Aorta (tissue), 5 donors: ENCODE data around the gene PRRT3. TPM values are rescaled to one million over a fixed set of nuclear protein-coding genes. Genes with fewer than 3 reads are reported as not detected.

ENCODE experiments used
- ATAC-seq: fragments of 200-7000 bp; cut with Tn5 transposase; one replicate; pipeline ENCODE4 v1.9.1; 2022; ENCODE audit warnings: moderate library complexity; ENCODE audit not compliant: low FRiP score
- DNase-seq, 2 donors: peaks; one replicate each; pipeline ENCODE4 v3.0.0-alpha.2; 2020
- H3K27ac ChIP-seq, 2 donors: one replicate each; pipeline ENCODE4 v1.5.1; 2013; ENCODE audit warnings: low read length in 2 of 2, mild to moderate bottlenecking in 2 of 2, moderate library complexity in 2 of 2, control low read depth in 1 of 2, inconsistent platforms in 1 of 2, low read depth in 1 of 2
- H3K27me3 ChIP-seq, 2 donors: one replicate each; pipeline ENCODE4 v1.6.1; 2013; ENCODE audit warnings: control low read depth in 1 of 2, low read length in 1 of 2, mild to moderate bottlenecking in 1 of 2, moderate library complexity in 1 of 2; ENCODE audit not compliant: insufficient read depth in 2 of 2, control insufficient read depth in 1 of 2
- H3K36me3 ChIP-seq, 2 donors: one replicate each; pipeline ENCODE4 v1.6.1; 2013; ENCODE audit warnings: control low read depth in 1 of 2, low read length in 1 of 2, mild to moderate bottlenecking in 1 of 2; ENCODE audit not compliant: insufficient read depth in 2 of 2, control insufficient read depth in 1 of 2
- H3K4me1 ChIP-seq, 2 donors: one replicate each; pipeline ENCODE4 v1.6.1; 2013; ENCODE audit warnings: low read length in 2 of 2, control low read depth in 1 of 2, mild to moderate bottlenecking in 1 of 2, moderate library complexity in 1 of 2; ENCODE audit not compliant: insufficient read depth in 2 of 2, control insufficient read depth in 1 of 2
- H3K4me3 ChIP-seq, 2 donors: one replicate each; pipeline ENCODE4 v1.5.1; 2013; ENCODE audit warnings: low read length in 2 of 2, control low read depth in 1 of 2, mild to moderate bottlenecking in 1 of 2
- H3K9me3 ChIP-seq: one replicate; pipeline ENCODE4 v1.6.1; 2013; ENCODE audit warnings: mild to moderate bottlenecking, low read length; ENCODE audit not compliant: control insufficient read depth
- WGBS, 2 donors: extraction: QIAGEN DNeasy Blood & Tissue Kit; methylation state at CpG; one replicate each; pipeline ENCODE4 v1.1.7; 2013; 5-methylcytosine and 5-hydroxymethylcytosine counted together
- intact Hi-C, 2 donors: fragments of 100-400 bp; cut with DNase I; formaldehyde crosslinking; loops; one replicate each; pipeline versions ENCODE4 v1.14.2 to v1.15.0; 2022
- polyA plus RNA-seq, 2 donors: library from polyadenylated mRNA; stranded (reverse); fragments of 200-250 nt; gene quantifications; one replicate each; pipeline ENCODE4 v1.2.3, GENCODE V29; 2013
- total RNA-seq, 2 donors: library from RNA; stranded (reverse); fragmentation: NEBNext Ultra II Directional; extraction: Animal tissue kit (Norgen Biotek cat#: 25700); gene quantifications; one replicate each; pipeline ENCODE4 v1.2.1, GENCODE V29; 2021
- donor health status: healthy with polysubstance abuse.
- donor health status: Bipolar disorder and iron deficiency.
- donor health status: DM: no; HTN: no; CAD: no.
- donor health status: DM: no; HTN: no; CAD: no.
- donor health status: DM: yes; HTN: yes; CAD: no.

The PRRT3 gene
- total and polyA plus RNA-seq, 4 donors: 0.25 to 2.4 (median 1.9) TPM

- Histone ChIP-seq H3K4me3 (no peak overlapping the region), H3K27me3 (no peaks in the 10 kb centered on the region), H3K4me1 (no peaks in the 10 kb centered on the region), H3K36me3 (no peaks in the 10 kb centered on the region), H3K9me3 (no peaks in the 10 kb centered on the region), H3K27ac (no peak overlapping the region)
- intact Hi-C loops: no loop called here
- ATAC-seq: no peak
- WGBS, 2 donors: 48% methylated on average over 7 of the region's 7 CpGs
- DNase-seq: peak in 1 of 2 donors; percentile 30
Observed at GRCh38 chr3:9951126-9951525, 1.1 kb downstream of the PRRT3 start.

- WGBS, 2 donors: 83 to 85% methylated on average over 9 of the region's 9 CpGs
- no peak overlapping the region for H3K4me3 ChIP-seq
- H3K27ac ChIP-seq: no peak overlapping the region
- no peaks in the 10 kb centered on the region for H3K4me1 ChIP-seq
- DNase-seq (no peak), ATAC-seq (no peak)
- no peaks in the 10 kb centered on the region for H3K27me3 ChIP-seq
- no peaks in the 10 kb centered on the region for H3K9me3 ChIP-seq
- intact Hi-C loops: loop anchor here in 1 of 2 donors (5.0 kb wide), 1 partner anchor 232 kb away; no protein-coding TSS in a partner anchor
- H3K36me3 ChIP-seq: no peaks in the 10 kb centered on the region
Observed at GRCh38 chr3:9949626-9950025, 2.6 kb downstream of the PRRT3 start.

GRCh38 chr3:9949115-9949514 is 3.1 kb downstream of the PRRT3 start:
- no peaks in the 10 kb centered on the region for H3K27me3 ChIP-seq
- ATAC-seq (no peak), DNase-seq (peak in 1 of 2 donors; percentile 69)
- no peaks in the 10 kb centered on the region for H3K36me3 ChIP-seq
- H3K9me3 ChIP-seq: no peaks in the 10 kb centered on the region
- no peak overlapping the region for H3K27ac ChIP-seq
- WGBS, 2 donors: 89 to 95% methylated on average over 7 of the region's 7 CpGs
- no peaks in the 10 kb centered on the region for H3K4me1 ChIP-seq
- H3K4me3 ChIP-seq: no peak overlapping the region
- intact Hi-C loops: loop anchor here in 1 of 2 donors (5.0 kb wide), 1 partner anchor 232 kb away; no protein-coding TSS in a partner anchor

- no peak overlapping the region for H3K4me3 ChIP-seq
- no peaks in the 10 kb centered on the region for H3K9me3 ChIP-seq
- H3K4me1 ChIP-seq: no peaks in the 10 kb centered on the region
- H3K27me3 ChIP-seq: no peaks in the 10 kb centered on the region
- intact Hi-C loops: loop anchor here in 1 of 2 donors (5.0 kb wide), 1 partner anchor 231 kb away; no protein-coding TSS in a partner anchor
- DNase-seq (peak in 1 of 2 donors; percentile 48), ATAC-seq (no peak)
- WGBS, 2 donors: 87 to 88% methylated on average over 3 of the region's 3 CpGs
- no peaks in the 10 kb centered on the region for H3K36me3 ChIP-seq
- no peak overlapping the region for H3K27ac ChIP-seq
Observed at GRCh38 chr3:9948586-9948985, 3.6 kb downstream of the PRRT3 start.

- H3K4me1 ChIP-seq: no peaks in the 10 kb centered on the region
- H3K36me3 ChIP-seq: no peaks in the 10 kb centered on the region
- no peaks in the 10 kb centered on the region for H3K27me3 ChIP-seq
- H3K27ac ChIP-seq: peak overlapping the region in 1 of 2 donors; percentile 60
- peak; percentile 87 for ATAC-seq
- 14 to 16% methylated on average over 83 to 86 of the region's 86 CpGs for whole genome bisulfite sequencing, 2 donors
- DNase-seq: peak; percentile 81 to 91
- H3K9me3 ChIP-seq: no peaks in the 10 kb centered on the region
- peak overlapping the region; percentile 10 to 28 for H3K4me3 ChIP-seq
- intact Hi-C loops: loop anchor here in 1 of 2 donors (5.0 kb wide), 1 partner anchor 230 kb away; no protein-coding TSS in a partner anchor
Observed at GRCh38 chr3:9947025-9947995, 4.9 kb downstream of the PRRT3 start.

GRCh38 chr3:9946112-9947024 is 5.8 kb downstream of the PRRT3 start:
- H3K27me3 ChIP-seq: no peaks in the 10 kb centered on the region
- no peaks in the 10 kb centered on the region for H3K4me1 ChIP-seq
- intact Hi-C loops: loop anchor here in 1 of 2 donors (5.0 kb wide), 1 partner anchor 229 kb away; no protein-coding TSS in a partner anchor
- H3K27ac ChIP-seq: peak overlapping the region in 1 of 2 donors; percentile 60
- peak; percentile 94 to 96 for DNase-seq
- WGBS, 2 donors: 1 to 3% methylated on average over 84 to 90 of the region's 90 CpGs
- no peaks in the 10 kb centered on the region for H3K9me3 ChIP-seq
- ATAC-seq: peak; percentile 92
- H3K4me3 ChIP-seq: peak overlapping the region; percentile 7 to 28
- no peaks in the 10 kb centered on the region for H3K36me3 ChIP-seq

GRCh38 chr3:9945358-9945757 is 6.8 kb downstream of the PRRT3 start:
- no peak overlapping the region for H3K27ac ChIP-seq
- intact Hi-C loops: loop anchor here in 1 of 2 donors (5.0 kb wide), 1 partner anchor 228 kb away; no protein-coding TSS in a partner anchor
- H3K4me1 ChIP-seq: no peaks in the 10 kb centered on the region
- no peaks in the 10 kb centered on the region for H3K27me3 ChIP-seq
- H3K36me3 ChIP-seq: no peaks in the 10 kb centered on the region
- ATAC-seq: no peak
- no peak for DNase-seq
- H3K9me3 ChIP-seq: no peaks in the 10 kb centered on the region
- no peak overlapping the region for H3K4me3 ChIP-seq
- WGBS, 2 donors: 70 to 72% methylated on average over 10 of the region's 10 CpGs

GRCh38 chr3:9944271-9944670 is 7.9 kb downstream of the PRRT3 start:
- intact Hi-C loops: no loop called here
- Histone ChIP-seq H3K4me1 (no peaks in the 10 kb centered on the region), H3K27me3 (no peaks in the 10 kb centered on the region), H3K4me3 (no peak overlapping the region), H3K36me3 (no peaks in the 10 kb centered on the region), H3K27ac (no peak overlapping the region), H3K9me3 (no peaks in the 10 kb centered on the region)
- 87 to 90% methylated on average over 11 of the region's 11 CpGs for WGBS, 2 donors
- DNase-seq (peak in 1 of 2 donors; percentile 66), ATAC-seq (no peak)
